Measurements from ENCODE around the gene TRIM8.

Gene TRIM8

GRCh38 chr10:102644066-102644645 lies at the start of gene TRIM8:
Gene TRIM8, plus strand, starts transcription at chr10:102644479. Its CDS starts 139 bp downstream, at chr10:102644618.
- peak within 1 kb of the TSS; percentile 98 for H3K27ac Mint-ChIP-seq
- peaks cover 17% of the 10 kb centered on the region for H3K36me3 Mint-ChIP-seq (ENCODE audit: low read depth)
- no peaks in the 10 kb centered on the region for H3K27me3 Mint-ChIP-seq (ENCODE audit: low read depth)
- peaks cover 33% of the 10 kb centered on the region for H3K4me1 Mint-ChIP-seq (ENCODE audit: low read depth)
- peak within 1 kb of the TSS; percentile 95 for H3K4me3 Mint-ChIP-seq
- H3K9me3 Mint-ChIP-seq, result no peaks in the 10 kb centered on the region

GRCh38 chr10:102595293-102595692 lies 49.0 kb upstream of the TRIM8 start:
- H3K4me1 Mint-ChIP-seq (ENCODE audit: low read depth), result peaks cover 3% of the 10 kb centered on the region
- H3K27me3 Mint-ChIP-seq (ENCODE audit: low read depth), result no peaks in the 10 kb centered on the region
- H3K9me3 Mint-ChIP-seq, result no peaks in the 10 kb centered on the region
- no peak overlapping the region for H3K27ac Mint-ChIP-seq
- peaks cover 11% of the 10 kb centered on the region for H3K36me3 Mint-ChIP-seq (ENCODE audit: low read depth)
- H3K4me3 Mint-ChIP-seq, result no peak overlapping the region

GRCh38 chr10:102595897-102596296 lies 48.4 kb upstream of the TRIM8 start:
- peaks cover 3% of the 10 kb centered on the region for H3K4me1 Mint-ChIP-seq (ENCODE audit: low read depth)
- H3K27ac Mint-ChIP-seq, result no peak overlapping the region
- peaks cover 11% of the 10 kb centered on the region for H3K36me3 Mint-ChIP-seq (ENCODE audit: low read depth)
- H3K9me3 Mint-ChIP-seq, result no peaks in the 10 kb centered on the region
- H3K27me3 Mint-ChIP-seq (ENCODE audit: low read depth), result no peaks in the 10 kb centered on the region
- no peak overlapping the region for H3K4me3 Mint-ChIP-seq

- Mint-ChIP-seq H3K27ac (no peak overlapping the region), H3K36me3 (ENCODE audit: low read depth) (peaks cover 11% of the 10 kb centered on the region), H3K4me3 (no peak overlapping the region), H3K9me3 (no peaks in the 10 kb centered on the region), H3K27me3 (ENCODE audit: low read depth) (no peaks in the 10 kb centered on the region), H3K4me1 (ENCODE audit: low read depth) (peaks cover 3% of the 10 kb centered on the region)
Observed at GRCh38 chr10:102596506-102596971, 47.7 kb upstream of the TRIM8 start.

GRCh38 chr10:102597131-102597991 lies 46.9 kb upstream of the TRIM8 start:
- Mint-ChIP-seq H3K4me1 (ENCODE audit: low read depth) (peaks cover 3% of the 10 kb centered on the region), H3K36me3 (ENCODE audit: low read depth) (peaks cover 11% of the 10 kb centered on the region), H3K9me3 (no peaks in the 10 kb centered on the region), H3K27ac (no peak overlapping the region), H3K4me3 (no peak overlapping the region), H3K27me3 (ENCODE audit: low read depth) (no peaks in the 10 kb centered on the region)

- no peaks in the 10 kb centered on the region for H3K27me3 Mint-ChIP-seq (ENCODE audit: low read depth)
- no peaks in the 10 kb centered on the region for H3K9me3 Mint-ChIP-seq
- H3K4me1 Mint-ChIP-seq (ENCODE audit: low read depth), result peaks cover 3% of the 10 kb centered on the region
- H3K4me3 Mint-ChIP-seq, result no peak overlapping the region
- no peak overlapping the region for H3K27ac Mint-ChIP-seq
- H3K36me3 Mint-ChIP-seq (ENCODE audit: low read depth), result peaks cover 11% of the 10 kb centered on the region
Observed at GRCh38 chr10:102598243-102598642, 46.0 kb upstream of the TRIM8 start.

GRCh38 chr10:102599565-102600327 lies 44.5 kb upstream of the TRIM8 start:
- Mint-ChIP-seq H3K4me1 (ENCODE audit: low read depth) (peaks cover 10% of the 10 kb centered on the region), H3K36me3 (ENCODE audit: low read depth) (peaks cover 13% of the 10 kb centered on the region), H3K27me3 (ENCODE audit: low read depth) (no peaks in the 10 kb centered on the region), H3K4me3 (no peak overlapping the region), H3K9me3 (no peaks in the 10 kb centered on the region), H3K27ac (no peak overlapping the region)

GRCh38 chr10:102600816-102601215 lies 43.5 kb upstream of the TRIM8 start:
- Mint-ChIP-seq H3K27me3 (ENCODE audit: low read depth) (no peaks in the 10 kb centered on the region), H3K9me3 (no peaks in the 10 kb centered on the region), H3K4me3 (no peak overlapping the region), H3K27ac (no peak overlapping the region), H3K36me3 (ENCODE audit: low read depth) (peaks cover 13% of the 10 kb centered on the region), H3K4me1 (ENCODE audit: low read depth) (peaks cover 10% of the 10 kb centered on the region)

- no peak overlapping the region for H3K27ac Mint-ChIP-seq
- no peaks in the 10 kb centered on the region for H3K27me3 Mint-ChIP-seq (ENCODE audit: low read depth)
- no peak overlapping the region for H3K4me3 Mint-ChIP-seq
- peaks cover 7% of the 10 kb centered on the region for H3K4me1 Mint-ChIP-seq (ENCODE audit: low read depth)
- no peaks in the 10 kb centered on the region for H3K9me3 Mint-ChIP-seq
- peaks cover 16% of the 10 kb centered on the region for H3K36me3 Mint-ChIP-seq (ENCODE audit: low read depth)
Observed at GRCh38 chr10:102601639-102602038, 42.6 kb upstream of the TRIM8 start.

GRCh38 chr10:102602272-102603045 lies 41.8 kb upstream of the TRIM8 start:
- Mint-ChIP-seq H3K4me3 (no peak overlapping the region), H3K36me3 (ENCODE audit: low read depth) (peaks cover 17% of the 10 kb centered on the region), H3K4me1 (ENCODE audit: low read depth) (peaks cover 7% of the 10 kb centered on the region)

GRCh38 chr10:102603946-102604345 lies 40.3 kb upstream of the TRIM8 start:
- no peaks in the 10 kb centered on the region for H3K27me3 Mint-ChIP-seq (ENCODE audit: low read depth)
- H3K9me3 Mint-ChIP-seq, result no peaks in the 10 kb centered on the region
- peak overlapping the region; percentile 24 for H3K27ac Mint-ChIP-seq
- peaks cover 12% of the 10 kb centered on the region for H3K36me3 Mint-ChIP-seq (ENCODE audit: low read depth)
- no peak overlapping the region for H3K4me3 Mint-ChIP-seq
- peaks cover 7% of the 10 kb centered on the region for H3K4me1 Mint-ChIP-seq (ENCODE audit: low read depth)

More at GRCh38 chr10:102602272-102603045, 41.8 kb upstream of the TRIM8 start:
- Mint-ChIP-seq H3K27ac (no peak overlapping the region), H3K27me3 (ENCODE audit: low read depth) (no peaks in the 10 kb centered on the region), H3K9me3 (no peaks in the 10 kb centered on the region)

GRCh38 chr10:102604439-102604841 lies 39.8 kb upstream of the TRIM8 start:
- Mint-ChIP-seq H3K4me1 (ENCODE audit: low read depth) (peaks cover 7% of the 10 kb centered on the region), H3K9me3 (no peaks in the 10 kb centered on the region), H3K4me3 (no peak overlapping the region), H3K27me3 (ENCODE audit: low read depth) (no peaks in the 10 kb centered on the region), H3K27ac (no peak overlapping the region), H3K36me3 (ENCODE audit: low read depth) (peaks cover 8% of the 10 kb centered on the region)

GRCh38 chr10:102605712-102606111 lies 38.6 kb upstream of the TRIM8 start:
- Mint-ChIP-seq H3K27me3 (ENCODE audit: low read depth) (no peaks in the 10 kb centered on the region), H3K9me3 (no peaks in the 10 kb centered on the region), H3K4me1 (ENCODE audit: low read depth) (peaks cover 7% of the 10 kb centered on the region), H3K36me3 (ENCODE audit: low read depth) (peaks cover 8% of the 10 kb centered on the region), H3K27ac (no peak overlapping the region), H3K4me3 (no peak overlapping the region)

- Mint-ChIP-seq H3K9me3 (no peaks in the 10 kb centered on the region), H3K27me3 (ENCODE audit: low read depth) (no peaks in the 10 kb centered on the region), H3K36me3 (ENCODE audit: low read depth) (peaks cover 8% of the 10 kb centered on the region), H3K4me3 (no peak overlapping the region), H3K27ac (no peak overlapping the region), H3K4me1 (ENCODE audit: low read depth) (peaks cover 15% of the 10 kb centered on the region)
Observed at GRCh38 chr10:102608487-102608886, 35.8 kb upstream of the TRIM8 start.
